ENCODE data around the gene SHH.

- TF ChIP-seq, protein P1, sequence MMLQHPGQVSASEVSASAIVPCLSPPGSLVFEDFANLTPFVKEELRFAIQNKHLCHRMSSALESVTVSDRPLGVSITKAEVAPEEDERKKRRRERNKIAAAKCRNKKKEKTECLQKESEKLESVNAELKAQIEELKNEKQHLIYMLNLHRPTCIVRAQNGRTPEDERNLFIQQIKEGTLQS (CRISPR knock-in tag; conservative IDR thresholded peaks at IDR 0.05) = no peak
- TF ChIP-seq, protein P2, sequence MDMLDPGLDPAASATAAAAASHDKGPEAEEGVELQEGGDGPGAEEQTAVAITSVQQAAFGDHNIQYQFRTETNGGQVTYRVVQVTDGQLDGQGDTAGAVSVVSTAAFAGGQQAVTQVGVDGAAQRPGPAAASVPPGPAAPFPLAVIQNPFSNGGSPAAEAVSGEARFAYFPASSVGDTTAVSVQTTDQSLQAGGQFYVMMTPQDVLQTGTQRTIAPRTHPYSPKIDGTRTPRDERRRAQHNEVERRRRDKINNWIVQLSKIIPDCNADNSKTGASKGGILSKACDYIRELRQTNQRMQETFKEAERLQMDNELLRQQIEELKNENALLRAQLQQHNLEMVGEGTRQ (CRISPR knock-in tag; IDR thresholded peaks at IDR 0.05) = no peak
- TF ChIP-seq, protein P3, sequence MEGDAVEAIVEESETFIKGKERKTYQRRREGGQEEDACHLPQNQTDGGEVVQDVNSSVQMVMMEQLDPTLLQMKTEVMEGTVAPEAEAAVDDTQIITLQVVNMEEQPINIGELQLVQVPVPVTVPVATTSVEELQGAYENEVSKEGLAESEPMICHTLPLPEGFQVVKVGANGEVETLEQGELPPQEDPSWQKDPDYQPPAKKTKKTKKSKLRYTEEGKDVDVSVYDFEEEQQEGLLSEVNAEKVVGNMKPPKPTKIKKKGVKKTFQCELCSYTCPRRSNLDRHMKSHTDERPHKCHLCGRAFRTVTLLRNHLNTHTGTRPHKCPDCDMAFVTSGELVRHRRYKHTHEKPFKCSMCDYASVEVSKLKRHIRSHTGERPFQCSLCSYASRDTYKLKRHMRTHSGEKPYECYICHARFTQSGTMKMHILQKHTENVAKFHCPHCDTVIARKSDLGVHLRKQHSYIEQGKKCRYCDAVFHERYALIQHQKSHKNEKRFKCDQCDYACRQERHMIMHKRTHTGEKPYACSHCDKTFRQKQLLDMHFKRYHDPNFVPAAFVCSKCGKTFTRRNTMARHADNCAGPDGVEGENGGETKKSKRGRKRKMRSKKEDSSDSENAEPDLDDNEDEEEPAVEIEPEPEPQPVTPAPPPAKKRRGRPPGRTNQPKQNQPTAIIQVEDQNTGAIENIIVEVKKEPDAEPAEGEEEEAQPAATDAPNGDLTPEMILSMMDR (IDR thresholded peaks at IDR 0.05) = no peak
These were observed 59.4 kb downstream of the SHH start for GRCh38 chr7:155752756-155753445.

All from WTC11 (cell line).